Measurements from ENCODE around the gene XPNPEP3.
"Not testable (repeated sequence)": the region's sequence is repeated elsewhere in the genome, so short reads cannot be mapped to it uniquely, and the experiment has no call there.

XPNPEP3 gene

GRCh38 chr22:40867109-40867508 lies 10.2 kb downstream of the XPNPEP3 start:
- H3K4me3 ChIP-seq (ENCODE audit: low read depth, low read length): no peak overlapping the region
- no peak for DNase-seq (ENCODE audit: low read depth, low spot score)
- no peak for TF ChIP-seq CTCF (IDR thresholded peaks at IDR 0.05; ENCODE audit: insufficient read depth, low read length, missing control alignments)
- POLR2A ChIA-PET: interaction anchor here (0.8 kb wide), 1 partner anchor 10 kb away, joined by 3 read pairs; the partner anchor contains the start of genes ST13 and XPNPEP3
- CTCF ChIA-PET: interaction anchor here (1.0 to 2.7 kb wide), 4 partner anchors 9 to 55 kb away, joined by 3 to 14 read pairs (median 5); partner anchors contain the start of gene XPNPEP3

GRCh38 chr22:40868379-40868778 lies 11.4 kb downstream of the XPNPEP3 start:
- CTCF ChIA-PET: interaction anchor here (2.2 to 2.7 kb wide), 2 partner anchors 10 to 185 kb away, joined by 4 to 14 read pairs; partner anchors contain the start of gene XPNPEP3
- DNase-seq (ENCODE audit: low read depth, low spot score); H3K4me3 ChIP-seq (ENCODE audit: low read depth, low read length); POLR2A ChIA-PET: not testable (repeated sequence)

- ChIA-PET CTCF (interaction anchor here (0.6 to 1.7 kb wide), 4 partner anchors 10 to 44 kb away, joined by 3 to 6 read pairs (median 4); no protein-coding TSS in a partner anchor), POLR2A (no interaction called here)
- no peak for TF ChIP-seq CTCF (IDR thresholded peaks at IDR 0.05; ENCODE audit: insufficient read depth, low read length, missing control alignments)
- DNase-seq (ENCODE audit: low read depth, low spot score): no peak
- H3K4me3 ChIP-seq (ENCODE audit: low read depth, low read length): no peak overlapping the region
These were observed 17.1 kb downstream of the XPNPEP3 start for GRCh38 chr22:40874016-40874415.

- TF ChIP-seq CTCF (IDR thresholded peaks at IDR 0.05; ENCODE audit: insufficient read depth, low read length, missing control alignments): no peak
- no peak overlapping the region for H3K4me3 ChIP-seq (ENCODE audit: low read depth, low read length)
- DNase-seq (ENCODE audit: low read depth, low spot score): no peak
- ChIA-PET CTCF (interaction anchor here (1.7 kb wide), 1 partner anchor 24 kb away, joined by 6 read pairs; no protein-coding TSS in a partner anchor), POLR2A (no interaction called here)
These were observed 18.2 kb downstream of the XPNPEP3 start for GRCh38 chr22:40875111-40875510.

- POLR2A ChIA-PET: interaction anchor here (1.4 kb wide), 1 partner anchor 20 kb away, joined by 6 read pairs; the partner anchor contains the start of gene XPNPEP3
- H3K4me3 ChIP-seq (ENCODE audit: low read depth, low read length): no peak overlapping the region
- DNase-seq (ENCODE audit: low read depth, low spot score): no peak
- CTCF ChIA-PET: interaction anchor here (1.8 to 1.9 kb wide), 2 partner anchors 20 to 23 kb away, joined by 7 to 12 read pairs; partner anchors contain the start of genes ST13 and XPNPEP3
- TF ChIP-seq CTCF (IDR thresholded peaks at IDR 0.05; ENCODE audit: insufficient read depth, low read length, missing control alignments): no peak
These were observed 20.0 kb downstream of the XPNPEP3 start for GRCh38 chr22:40876907-40877306.

GRCh38 chr22:40877488-40877887 lies 20.5 kb downstream of the XPNPEP3 start:
- DNase-seq (ENCODE audit: low read depth, low spot score): no peak
- CTCF ChIA-PET: interaction anchor here (1.8 to 1.9 kb wide), 2 partner anchors 21 to 22 kb away, joined by 7 to 12 read pairs; partner anchors contain the start of genes ST13 and XPNPEP3
- POLR2A ChIA-PET: interaction anchor here (0.7 kb wide), 1 partner anchor 8 kb away, joined by 3 read pairs; no protein-coding TSS in a partner anchor
- H3K4me3 ChIP-seq (ENCODE audit: low read depth, low read length): no peak overlapping the region
- no peak for TF ChIP-seq CTCF (IDR thresholded peaks at IDR 0.05; ENCODE audit: insufficient read depth, low read length, missing control alignments)

GRCh38 chr22:40878922-40879321 lies 22.0 kb downstream of the XPNPEP3 start:
- ChIA-PET CTCF (interaction anchor here (0.7 to 1.4 kb wide), 2 partner anchors 15 to 20 kb away, joined by 3 to 4 read pairs; no protein-coding TSS in a partner anchor), POLR2A (no interaction called here)
- no peak overlapping the region for H3K4me3 ChIP-seq (ENCODE audit: low read depth, low read length)
- DNase-seq (ENCODE audit: low read depth, low spot score): no peak
- TF ChIP-seq CTCF (IDR thresholded peaks at IDR 0.05; ENCODE audit: insufficient read depth, low read length, missing control alignments): no peak
